Measurements from ENCODE around the gene BDH1. TPM values are rescaled to one million over a fixed set of nuclear protein-coding genes. Genes with fewer than 3 reads are reported as not detected.

Gene BDH1
- total RNA-seq, 1 experiment from 2014 or later, result 57.6 TPM

DNA sequence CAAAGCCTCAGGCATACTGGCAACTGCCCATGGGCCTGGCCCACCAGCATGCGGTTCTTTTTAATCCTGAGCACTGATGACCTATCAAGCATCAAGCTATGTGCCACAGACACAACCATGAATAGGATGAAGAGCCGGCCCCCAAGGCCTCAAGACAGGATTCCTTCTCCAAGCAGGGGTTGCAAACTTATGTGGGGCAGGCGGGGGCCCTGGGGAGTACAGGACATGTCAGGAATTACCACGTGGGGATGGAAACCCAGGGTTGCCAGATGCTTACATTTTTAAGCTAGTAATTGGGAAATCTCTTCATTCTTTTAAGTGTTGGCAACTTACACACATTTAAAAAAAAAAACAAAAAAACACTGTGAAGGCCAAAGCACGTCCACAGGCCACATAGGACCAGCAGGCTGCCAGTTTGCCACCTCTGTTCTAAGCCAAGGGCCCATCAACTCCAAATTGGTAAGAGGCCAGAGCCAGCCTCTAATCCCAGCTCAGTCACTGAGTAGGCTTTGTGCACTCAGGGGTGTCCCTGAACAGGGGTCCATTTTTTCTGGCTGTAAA, 32.8 kb downstream of the BDH1 start:
- no peak for DNase-seq (ENCODE audit: low spot score)
- Histone ChIP-seq H3K4me3 (ENCODE audit: low read depth, low read length, poor library complexity, severe bottlenecking) (no peak overlapping the region), H3K9me3 (ENCODE audit: low read depth, low read length, poor library complexity, severe bottlenecking) (no peaks in the 10 kb centered on the region), H3K27ac (ENCODE audit: low read depth, low read length, poor library complexity, severe bottlenecking) (peak overlapping the region; percentile 82), H3K36me3 (ENCODE audit: insufficient read depth, low read length, poor library complexity, severe bottlenecking) (no peaks in the 10 kb centered on the region), H3K4me1 (ENCODE audit: insufficient read depth, low read length, poor library complexity, severe bottlenecking) (peaks cover 40% of the 10 kb centered on the region), H3K27me3 (replicated peaks; ENCODE audit: insufficient read depth, low read depth, low read length, poor library complexity) (no peaks in the 10 kb centered on the region)
- BruUV-seq (replicated peaks), result no TSS peak
- intact Hi-C loops (cut with micrococcal nuclease; ENCODE audit: unreplicated experiment), result no loop called here
- TF ChIP-seq, protein P1, sequence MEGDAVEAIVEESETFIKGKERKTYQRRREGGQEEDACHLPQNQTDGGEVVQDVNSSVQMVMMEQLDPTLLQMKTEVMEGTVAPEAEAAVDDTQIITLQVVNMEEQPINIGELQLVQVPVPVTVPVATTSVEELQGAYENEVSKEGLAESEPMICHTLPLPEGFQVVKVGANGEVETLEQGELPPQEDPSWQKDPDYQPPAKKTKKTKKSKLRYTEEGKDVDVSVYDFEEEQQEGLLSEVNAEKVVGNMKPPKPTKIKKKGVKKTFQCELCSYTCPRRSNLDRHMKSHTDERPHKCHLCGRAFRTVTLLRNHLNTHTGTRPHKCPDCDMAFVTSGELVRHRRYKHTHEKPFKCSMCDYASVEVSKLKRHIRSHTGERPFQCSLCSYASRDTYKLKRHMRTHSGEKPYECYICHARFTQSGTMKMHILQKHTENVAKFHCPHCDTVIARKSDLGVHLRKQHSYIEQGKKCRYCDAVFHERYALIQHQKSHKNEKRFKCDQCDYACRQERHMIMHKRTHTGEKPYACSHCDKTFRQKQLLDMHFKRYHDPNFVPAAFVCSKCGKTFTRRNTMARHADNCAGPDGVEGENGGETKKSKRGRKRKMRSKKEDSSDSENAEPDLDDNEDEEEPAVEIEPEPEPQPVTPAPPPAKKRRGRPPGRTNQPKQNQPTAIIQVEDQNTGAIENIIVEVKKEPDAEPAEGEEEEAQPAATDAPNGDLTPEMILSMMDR (conservative IDR thresholded peaks at IDR 0.05; ENCODE audit: low read depth, low read length), result no peak
- TF ChIP-seq EZH2 (IDR thresholded peaks at IDR 0.05; ENCODE audit: borderline replicate concordance, low read depth, low read length, poor library complexity, severe bottlenecking), result no peak
- ChIA-PET POLR2A (ENCODE audit: low non-redundant PET) (no interaction called here), CTCF (interaction anchor here (0.6 kb wide), 1 partner anchor 452 kb away, joined by 9 read pairs; no protein-coding TSS in a partner anchor)

DNA sequence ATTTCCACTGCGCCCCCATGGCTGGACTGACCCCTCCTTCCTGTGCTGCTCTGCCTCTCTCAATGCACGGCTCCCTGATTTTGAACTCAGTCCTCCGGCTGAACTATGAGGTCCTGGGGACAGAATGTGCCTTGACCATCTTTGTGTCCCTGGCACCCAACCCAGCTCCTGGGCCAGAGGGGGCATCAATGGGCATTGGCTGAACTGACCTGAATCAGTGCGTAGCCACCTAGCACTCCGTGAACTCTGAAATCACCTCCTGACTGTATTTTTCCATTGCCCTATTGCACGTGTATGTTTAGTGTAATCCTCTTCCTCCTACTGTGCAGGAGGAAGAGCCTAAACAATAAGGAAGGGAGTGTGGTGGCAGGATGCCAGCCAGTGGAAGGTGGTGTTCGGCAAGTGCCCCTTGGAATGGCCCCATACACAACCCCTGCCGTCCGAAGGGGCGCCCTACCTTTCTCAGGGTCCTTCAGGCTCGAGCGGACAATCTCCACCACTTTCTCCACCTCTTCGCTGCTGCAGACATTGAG, 33.5 kb downstream of the BDH1 start:
- CTCF ChIA-PET, result no interaction called here
- POLR2A ChIA-PET (ENCODE audit: low non-redundant PET), result no interaction called here
- intact Hi-C loops (cut with micrococcal nuclease; ENCODE audit: unreplicated experiment), result no loop called here
- TSS peak; percentile 47 for BruUV-seq (replicated peaks)
- H3K36me3 ChIP-seq (ENCODE audit: insufficient read depth, low read length, poor library complexity, severe bottlenecking), result no peaks in the 10 kb centered on the region
- DNase-seq (ENCODE audit: low spot score), result peak; percentile 76
- peaks cover 42% of the 10 kb centered on the region for H3K4me1 ChIP-seq (ENCODE audit: insufficient read depth, low read length, poor library complexity, severe bottlenecking)
- H3K27ac ChIP-seq (ENCODE audit: low read depth, low read length, poor library complexity, severe bottlenecking), result peak overlapping the region; percentile 82
- no peaks in the 10 kb centered on the region for H3K9me3 ChIP-seq (ENCODE audit: low read depth, low read length, poor library complexity, severe bottlenecking)
- H3K4me3 ChIP-seq (ENCODE audit: low read depth, low read length, poor library complexity, severe bottlenecking), result no peak overlapping the region
- TF ChIP-seq, protein P1 (conservative IDR thresholded peaks at IDR 0.05; ENCODE audit: low read depth, low read length), result no peak
- TF ChIP-seq EZH2 (IDR thresholded peaks at IDR 0.05; ENCODE audit: borderline replicate concordance, low read depth, low read length, poor library complexity, severe bottlenecking), result no peak
- no peaks in the 10 kb centered on the region for H3K27me3 ChIP-seq (replicated peaks; ENCODE audit: insufficient read depth, low read depth, low read length, poor library complexity)

DNA sequence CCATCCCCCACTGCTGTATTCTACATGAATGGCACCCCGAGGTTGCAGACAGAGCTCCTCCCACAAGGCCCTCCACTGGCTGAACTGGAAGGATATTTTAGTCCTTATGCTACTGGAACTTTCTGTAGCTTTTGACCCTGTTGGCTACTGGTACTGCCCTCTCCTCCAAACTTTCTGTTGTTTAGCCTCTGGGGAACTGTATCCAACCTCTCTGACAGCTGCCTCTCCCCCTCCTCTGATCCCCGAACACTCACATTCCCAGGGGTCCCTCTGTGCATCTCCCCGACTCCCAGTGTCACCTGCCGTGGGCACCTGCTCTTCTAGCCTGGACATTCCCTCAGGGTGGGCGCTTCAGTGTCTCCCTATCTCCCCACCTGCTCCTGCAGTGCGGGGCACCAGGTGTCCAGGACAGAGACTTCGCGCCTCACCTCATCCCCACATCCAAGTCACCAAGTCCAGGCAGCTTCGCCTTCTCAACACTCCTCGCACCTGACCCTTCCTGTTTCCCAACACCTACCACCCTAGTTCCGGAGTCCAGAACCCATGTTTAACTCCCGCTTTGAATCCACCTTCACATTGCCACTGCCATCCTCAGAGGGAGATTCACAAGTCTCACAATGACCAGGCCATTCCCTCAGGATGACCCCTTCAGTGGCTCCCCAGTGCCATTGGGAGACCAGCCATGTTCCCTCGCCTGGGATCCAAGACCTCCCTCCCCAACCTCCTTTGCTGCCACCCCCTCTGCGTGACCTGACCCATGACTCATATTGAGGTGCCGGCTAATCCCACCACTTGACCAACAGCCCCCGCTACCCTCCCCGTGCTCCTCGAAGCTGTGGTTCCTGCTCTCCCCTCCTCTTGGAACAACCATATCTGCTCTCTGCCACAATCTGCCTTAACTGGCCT, 34.2 kb downstream of the BDH1 start:
- intact Hi-C loops (cut with micrococcal nuclease; ENCODE audit: unreplicated experiment), result no loop called here
- BruUV-seq (replicated peaks), result no TSS peak
- DNase-seq (ENCODE audit: low spot score), result no peak
- TF ChIP-seq, protein P1 (conservative IDR thresholded peaks at IDR 0.05; ENCODE audit: low read depth, low read length), result no peak
- TF ChIP-seq EZH2 (IDR thresholded peaks at IDR 0.05; ENCODE audit: borderline replicate concordance, low read depth, low read length, poor library complexity, severe bottlenecking), result no peak
- Histone ChIP-seq H3K27me3 (replicated peaks; ENCODE audit: insufficient read depth, low read depth, low read length, poor library complexity) (no peaks in the 10 kb centered on the region), H3K36me3 (ENCODE audit: insufficient read depth, low read length, poor library complexity, severe bottlenecking) (no peaks in the 10 kb centered on the region), H3K4me3 (ENCODE audit: low read depth, low read length, poor library complexity, severe bottlenecking) (no peak overlapping the region), H3K9me3 (ENCODE audit: low read depth, low read length, poor library complexity, severe bottlenecking) (no peaks in the 10 kb centered on the region), H3K27ac (ENCODE audit: low read depth, low read length, poor library complexity, severe bottlenecking) (peak overlapping the region; percentile 82), H3K4me1 (ENCODE audit: insufficient read depth, low read length, poor library complexity, severe bottlenecking) (peaks cover 49% of the 10 kb centered on the region)
- POLR2A ChIA-PET (ENCODE audit: low non-redundant PET), result no interaction called here
- CTCF ChIA-PET, result interaction anchor here (0.8 kb wide), 1 partner anchor 78 kb away, joined by 3 read pairs; no protein-coding TSS in a partner anchor

Data from A673 (cell line).